ENCODE results near the gene ICAM1.
A peak's percentile ranks its signal among the peaks of the same experiment; 100 is the strongest.

Gene ICAM1

DNA sequence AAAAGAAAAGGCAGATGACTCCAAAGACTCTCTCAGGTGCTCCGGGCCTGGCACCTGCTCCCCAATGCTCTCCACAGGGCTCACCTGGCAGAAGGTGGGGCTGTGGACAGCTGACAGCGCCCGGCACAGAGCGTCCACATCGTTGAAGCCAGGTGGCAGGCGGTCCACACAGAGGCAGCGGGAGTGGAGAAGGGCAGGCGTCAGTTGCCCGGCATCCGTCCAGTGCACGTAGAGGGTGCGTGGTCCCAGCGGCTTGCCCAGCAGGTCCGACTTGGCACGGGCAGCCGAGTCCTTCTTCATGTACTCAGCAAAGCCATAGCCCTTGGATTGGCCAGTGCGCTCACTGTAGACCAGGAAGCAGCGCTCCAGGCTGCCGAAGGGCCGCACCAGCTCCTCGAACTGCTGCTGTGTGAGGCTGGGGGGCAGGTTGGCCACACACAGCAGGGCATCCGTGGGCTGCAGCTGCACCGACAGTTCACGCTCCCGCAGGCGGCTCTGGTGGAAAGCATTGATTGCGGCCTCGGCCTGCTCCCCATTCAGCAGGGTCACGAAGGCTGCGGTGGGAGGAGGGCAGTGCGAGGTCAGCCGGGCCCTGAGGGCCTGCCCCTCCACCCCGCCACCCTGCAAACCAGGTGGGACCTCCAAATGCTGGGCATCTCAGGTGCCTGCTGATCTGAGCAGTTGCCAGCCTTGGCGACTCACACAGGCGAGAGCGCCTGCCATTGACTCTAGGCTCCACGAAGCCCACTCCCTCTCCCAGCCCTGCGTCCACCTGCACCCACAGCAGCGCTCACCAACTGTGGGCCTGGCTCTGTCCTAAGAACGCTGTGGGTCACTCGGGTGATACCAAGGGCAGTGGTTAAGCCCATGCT lies 57.9 kb downstream of the ICAM1 start:
- no peak for DNase-seq

DNA sequence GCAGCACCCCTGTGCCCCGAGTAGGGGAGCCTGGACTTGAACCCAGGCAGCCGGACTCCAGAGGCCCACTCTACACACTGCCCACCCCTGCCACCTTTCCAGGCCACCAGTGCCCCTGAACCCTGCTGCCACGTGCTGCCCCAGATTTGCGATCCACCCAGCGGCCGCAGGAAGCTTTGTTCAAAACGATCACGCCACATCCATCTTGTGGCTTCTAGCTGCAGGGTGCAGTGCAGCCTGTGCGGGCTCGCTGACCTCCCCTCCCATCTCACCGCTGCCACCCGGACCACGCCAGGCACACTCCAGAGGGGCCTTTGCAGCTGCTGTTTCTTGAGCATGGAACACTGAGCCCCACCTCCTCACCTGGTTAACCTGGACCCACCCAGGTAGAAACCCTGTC lies 58.6 kb downstream of the ICAM1 start:
- no peak for DNase-seq

DNA sequence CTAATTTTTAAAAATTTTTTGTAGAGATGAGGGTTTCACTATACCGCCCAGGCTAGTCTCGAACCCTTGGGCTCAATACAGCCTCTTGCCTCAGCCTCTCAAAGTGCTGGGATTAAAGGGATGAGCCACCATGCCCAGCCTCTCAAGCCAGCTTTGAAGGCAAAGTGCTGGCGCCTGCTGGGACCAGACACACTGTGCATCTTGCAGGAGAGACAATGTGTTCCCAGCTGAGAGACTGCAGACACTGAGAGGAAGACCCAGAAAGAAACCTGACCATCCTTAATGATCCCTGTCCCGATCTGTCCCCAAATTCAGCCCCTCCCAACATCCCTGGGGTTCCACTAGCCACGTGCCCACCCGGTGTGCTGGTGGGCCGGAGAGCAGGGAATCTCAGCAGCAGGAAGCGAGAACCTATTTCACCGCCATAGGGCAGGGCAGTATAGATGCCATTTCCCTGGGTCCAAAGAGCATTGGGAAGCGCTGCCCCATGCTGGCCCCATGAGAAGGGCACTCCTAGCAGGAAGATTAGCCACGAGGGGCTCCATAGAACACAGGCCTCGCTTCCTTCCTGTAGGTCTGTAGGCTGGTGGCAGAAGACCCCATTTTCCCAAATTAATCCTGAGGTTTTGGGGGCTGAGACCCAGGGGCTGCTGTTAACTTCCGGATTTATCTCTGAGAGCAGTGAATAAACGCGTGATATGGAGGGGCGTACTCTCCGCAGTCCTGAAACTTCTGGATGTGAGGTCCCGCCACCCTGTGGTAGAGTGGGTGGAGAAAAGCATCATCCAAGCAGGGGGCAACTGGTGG lies 61.4 kb downstream of the ICAM1 start:
- no peak for DNase-seq

DNA sequence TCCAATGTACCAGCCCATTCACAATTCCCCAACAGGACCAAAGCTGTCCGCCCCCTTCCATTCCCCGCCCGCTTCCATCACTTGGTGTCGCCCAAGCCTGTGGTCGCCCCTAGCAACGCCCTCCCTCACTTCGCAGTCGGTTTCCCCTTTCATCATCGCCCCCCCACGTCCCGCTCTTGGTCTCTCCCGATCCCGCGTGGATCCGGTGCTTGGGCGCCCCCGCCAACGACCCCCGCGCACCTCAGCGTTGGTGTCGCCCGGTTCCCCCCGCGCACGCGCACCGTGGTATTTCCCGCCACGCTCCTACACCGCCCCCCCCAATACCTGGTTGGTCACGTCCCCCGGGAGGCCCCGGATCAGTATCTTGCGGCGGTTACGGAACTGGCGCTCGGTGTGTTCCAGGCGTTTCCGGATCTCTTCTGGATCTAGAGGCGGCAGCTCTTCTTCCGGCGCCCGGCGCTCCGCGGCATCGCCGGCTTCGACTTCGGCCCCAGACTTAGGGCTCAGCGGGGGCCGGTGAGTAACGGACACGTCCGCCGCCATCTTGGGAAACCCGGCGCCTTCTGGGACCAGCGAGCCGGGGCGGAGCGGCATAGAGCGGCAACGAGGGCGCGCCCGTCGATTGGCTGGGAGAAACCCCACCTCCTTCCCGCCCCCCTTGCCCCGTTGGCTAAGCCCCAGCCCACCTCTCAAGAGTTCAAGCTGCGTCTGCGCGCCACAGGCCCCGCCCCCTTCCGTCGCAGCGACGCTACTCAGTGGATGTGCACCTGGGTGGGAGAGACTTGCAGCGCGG lies 62.2 kb downstream of the ICAM1 start, which contains the start of gene RAVER1:
Gene RAVER1 (minus strand): TSS at position 565 of the 793 bp plus-strand sequence. CDS start 22 bp downstream, at position 543.
- peak; percentile 99 for DNase-seq

DNA sequence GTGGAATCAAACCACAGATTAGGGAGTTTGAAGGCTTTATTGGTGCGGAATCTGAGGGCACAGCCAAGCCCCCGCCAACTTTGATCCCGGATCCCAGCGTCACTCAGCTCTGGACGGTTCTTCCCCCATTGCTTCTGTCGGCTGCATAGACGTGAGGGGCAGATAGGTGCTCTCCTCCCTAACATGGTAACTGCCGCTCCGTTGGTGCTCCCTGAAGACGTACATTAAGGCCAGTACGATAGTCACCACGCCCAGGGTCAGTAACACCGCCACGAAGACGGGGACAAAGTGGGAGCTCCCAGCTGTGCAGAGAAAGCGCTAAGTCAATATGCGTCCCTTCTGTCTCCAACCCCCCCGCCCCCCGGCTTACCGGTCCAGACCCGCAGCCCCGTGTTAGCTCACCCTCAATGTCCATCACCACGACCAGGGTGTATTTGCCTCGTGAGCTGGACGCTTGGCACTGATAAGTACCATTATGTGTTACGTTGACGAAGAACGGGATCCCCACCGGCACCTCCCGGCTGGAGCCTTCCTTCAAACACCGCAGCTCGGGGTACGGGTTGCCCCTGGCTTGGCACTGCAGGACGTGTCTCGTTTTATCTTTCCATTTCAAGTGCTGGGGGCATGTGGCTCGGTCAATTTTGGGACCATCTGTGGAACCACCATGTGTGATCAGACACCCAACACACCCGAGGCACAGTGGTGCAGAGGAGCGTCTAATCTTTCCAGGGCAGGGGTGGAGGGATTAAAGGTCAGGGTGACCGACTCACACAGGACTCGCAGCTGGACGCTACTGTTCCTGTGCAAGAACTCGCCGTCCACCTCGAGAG lies 63.1 kb downstream of the ICAM1 start:
- no peak for DNase-seq

DNA sequence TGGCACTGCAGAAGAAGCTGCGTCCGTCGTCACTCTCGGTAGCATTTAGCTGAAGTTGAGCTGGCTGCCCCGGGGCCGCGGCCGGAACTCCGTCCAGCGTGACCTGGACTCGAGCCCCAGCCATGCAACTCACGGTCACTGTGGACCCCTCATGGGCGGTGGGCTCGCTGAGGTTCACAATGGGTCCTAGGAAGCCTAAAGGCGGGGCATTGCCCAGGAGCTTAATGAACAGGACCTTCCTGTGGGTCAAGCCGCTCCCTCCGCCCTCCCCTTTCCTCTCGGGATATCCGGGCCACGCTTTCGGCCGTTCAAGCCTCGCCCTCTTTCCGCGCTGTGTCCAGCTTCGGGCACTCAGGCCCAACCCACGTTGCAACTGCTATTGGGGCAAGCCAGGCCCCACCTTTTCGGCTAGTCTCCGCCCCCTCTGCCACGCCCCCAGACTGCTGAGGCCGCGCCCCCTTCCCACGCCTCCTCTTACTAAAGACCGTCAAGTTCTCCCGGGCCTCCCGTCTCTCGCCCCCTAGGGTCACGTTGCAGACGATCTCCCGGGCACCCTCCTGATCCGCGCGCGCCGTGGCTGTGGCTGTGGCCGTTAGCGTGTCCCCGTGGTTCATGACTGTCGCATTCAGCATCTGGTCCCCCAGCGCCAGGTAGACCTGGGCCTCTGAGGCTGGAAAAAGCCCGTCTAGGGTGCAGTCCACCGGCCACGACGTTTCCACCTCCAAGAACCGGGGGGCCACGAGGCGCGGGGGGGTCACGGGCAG lies 63.9 kb downstream of the ICAM1 start:
- peak; percentile 47 for DNase-seq

DNA sequence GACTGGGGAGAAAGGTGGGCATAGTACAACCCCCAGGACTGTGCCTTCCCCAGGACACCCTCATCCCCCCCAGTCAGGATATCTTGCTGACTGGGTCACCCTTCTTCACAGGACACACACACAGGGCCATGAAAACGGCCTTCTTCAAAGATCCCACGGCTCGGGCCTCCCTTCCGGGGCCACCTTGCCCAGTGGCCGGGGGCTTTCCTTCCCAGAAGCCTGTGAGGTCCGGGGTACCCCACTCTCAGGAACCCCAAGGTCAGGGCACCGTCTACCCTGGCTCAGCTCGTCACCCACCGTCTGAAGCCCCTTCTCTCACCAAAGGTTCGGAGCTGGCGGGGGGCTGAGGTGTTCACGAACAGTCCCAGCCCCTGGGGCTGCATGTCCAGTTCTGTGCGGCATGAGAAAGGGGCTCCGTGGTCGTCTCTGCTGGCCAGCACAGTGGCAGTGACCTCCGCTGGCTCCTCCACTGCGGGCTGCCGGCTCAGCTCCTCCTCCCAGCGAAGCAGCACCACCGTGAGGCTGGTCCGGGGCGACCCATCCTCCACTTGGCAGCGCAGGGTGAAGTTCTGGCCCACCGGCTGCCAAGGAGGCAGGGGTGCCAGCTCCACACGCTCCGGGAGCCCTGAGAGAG lies 64.5 kb downstream of the ICAM1 start:
- no peak for DNase-seq

Data from activated CD4-positive, alpha-beta T cell treated with anti-CD3 and anti-CD28 coated beads, Interleukin-2, amount 50 U/mL, for 16 hours (primary cell).